Lower leg skin (tissue), 3 donors: ENCODE results near the gene STYXL2.

Experiments
- POLR2A ChIP-seq, 2 donors: fragments of 450-650 bp; IDR thresholded peaks; one replicate each; pipeline ENCODE4 v1.6.1; 2016 to 2017; ENCODE audit warnings: antibody characterized with exemption in 2 of 2, mild to moderate bottlenecking in 1 of 2, moderate library complexity in 1 of 2
- TF ChIP-seq, protein P1 (sequence below), 3 donors: fragments of 450-650 bp; IDR thresholded peaks; one replicate each; pipeline ENCODE4 v1.5.1; 2016; ENCODE audit warnings: antibody characterized with exemption in 3 of 3, mild to moderate bottlenecking in 3 of 3, moderate library complexity in 2 of 3

DNA sequence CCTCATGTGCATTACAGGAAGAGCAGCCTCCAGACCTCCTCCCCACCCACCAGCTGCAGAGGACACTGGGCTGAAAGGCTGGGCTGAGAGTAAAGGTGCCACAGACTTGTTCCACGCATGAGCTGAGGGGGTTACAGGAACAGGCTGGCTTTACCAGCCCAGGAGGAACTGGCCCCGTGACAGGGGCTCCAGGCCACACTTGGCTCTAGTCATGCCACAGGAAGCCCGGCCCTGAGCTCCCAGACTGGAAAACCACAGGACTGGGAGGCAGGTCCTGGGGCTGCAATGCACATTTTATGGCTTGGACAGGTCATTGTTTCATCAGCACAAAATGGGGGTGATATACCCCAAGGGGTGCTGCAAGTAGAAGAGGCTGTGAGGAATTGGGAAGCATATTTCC lies 39.3 kb upstream of the STYXL2 start:
- TF ChIP-seq, protein P1, sequence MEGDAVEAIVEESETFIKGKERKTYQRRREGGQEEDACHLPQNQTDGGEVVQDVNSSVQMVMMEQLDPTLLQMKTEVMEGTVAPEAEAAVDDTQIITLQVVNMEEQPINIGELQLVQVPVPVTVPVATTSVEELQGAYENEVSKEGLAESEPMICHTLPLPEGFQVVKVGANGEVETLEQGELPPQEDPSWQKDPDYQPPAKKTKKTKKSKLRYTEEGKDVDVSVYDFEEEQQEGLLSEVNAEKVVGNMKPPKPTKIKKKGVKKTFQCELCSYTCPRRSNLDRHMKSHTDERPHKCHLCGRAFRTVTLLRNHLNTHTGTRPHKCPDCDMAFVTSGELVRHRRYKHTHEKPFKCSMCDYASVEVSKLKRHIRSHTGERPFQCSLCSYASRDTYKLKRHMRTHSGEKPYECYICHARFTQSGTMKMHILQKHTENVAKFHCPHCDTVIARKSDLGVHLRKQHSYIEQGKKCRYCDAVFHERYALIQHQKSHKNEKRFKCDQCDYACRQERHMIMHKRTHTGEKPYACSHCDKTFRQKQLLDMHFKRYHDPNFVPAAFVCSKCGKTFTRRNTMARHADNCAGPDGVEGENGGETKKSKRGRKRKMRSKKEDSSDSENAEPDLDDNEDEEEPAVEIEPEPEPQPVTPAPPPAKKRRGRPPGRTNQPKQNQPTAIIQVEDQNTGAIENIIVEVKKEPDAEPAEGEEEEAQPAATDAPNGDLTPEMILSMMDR (IDR thresholded peaks at IDR 0.05): no peak
- no peak for TF ChIP-seq POLR2A (IDR thresholded peaks at IDR 0.05)
